ENCODE data around the gene KLF6. TPM values are rescaled to one million over a fixed set of nuclear protein-coding genes. Genes with fewer than 3 reads are reported as not detected.

Gene KLF6
- total and polyA plus RNA-seq, 2 donors (not counting 3 experiments of a cell fraction or from before 2014, with no cell fraction given): 183 to 307 TPM

DNA sequence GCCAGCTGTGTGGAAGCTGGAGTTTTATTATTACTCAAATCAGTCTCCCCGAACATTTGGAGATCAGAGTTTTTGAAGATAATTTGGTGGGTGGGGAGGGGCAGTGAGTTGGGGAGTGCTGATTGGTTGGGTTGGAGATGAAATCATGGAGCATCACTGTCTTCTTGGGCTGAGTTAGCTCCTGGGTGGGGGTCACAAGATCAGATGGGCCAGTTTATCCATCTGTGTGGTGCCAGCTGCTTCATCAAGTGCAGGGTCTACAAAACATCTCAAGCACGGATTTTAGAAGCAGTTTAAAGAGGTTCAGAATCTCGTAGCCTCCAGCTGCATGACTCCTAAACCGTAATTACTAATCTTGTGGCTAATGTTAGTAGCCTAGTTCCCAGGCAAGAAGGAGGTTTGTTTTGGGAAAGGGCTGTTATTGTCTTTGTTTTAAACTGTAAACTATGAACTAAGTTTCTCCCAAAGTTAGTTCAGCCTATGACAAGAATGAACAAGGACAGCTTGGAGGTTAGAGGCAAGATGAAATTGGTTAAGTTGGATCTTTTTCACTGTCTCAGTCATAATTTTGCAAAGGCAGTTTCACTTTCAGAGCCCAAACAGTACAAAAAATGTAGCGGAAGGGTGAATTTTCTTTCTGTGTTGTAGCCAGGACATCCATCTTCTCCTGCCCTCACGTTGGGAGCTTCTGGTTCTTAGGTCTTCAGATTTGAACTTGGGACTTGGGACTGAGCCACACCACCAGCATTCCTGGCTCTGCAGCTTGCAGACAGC is 43.1 kb downstream of the KLF6 start:
- TF ChIP-seq, protein P1, sequence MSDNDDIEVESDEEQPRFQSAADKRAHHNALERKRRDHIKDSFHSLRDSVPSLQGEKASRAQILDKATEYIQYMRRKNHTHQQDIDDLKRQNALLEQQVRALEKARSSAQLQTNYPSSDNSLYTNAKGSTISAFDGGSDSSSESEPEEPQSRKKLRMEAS (IDR thresholded peaks at IDR 0.05; ENCODE audit: insufficient read depth, insufficient read length): no peak
- no peak for TF ChIP-seq POLR2AphosphoS5 (IDR thresholded peaks at IDR 0.05; ENCODE audit: insufficient read depth, low read depth, low read length)
- TF ChIP-seq JUN (IDR thresholded peaks at IDR 0.05; ENCODE audit: borderline replicate concordance, insufficient read depth, insufficient read length, low read depth): no peak
- no peak for TF ChIP-seq GATA2 (IDR thresholded peaks at IDR 0.05; ENCODE audit: insufficient read depth, insufficient read length, low read depth, low read length)
- dilution Hi-C loops (cut with MboI; ENCODE audit: extremely low pct_ligation_motif_present, low sequenced_read_pairs): no loop called here
- Histone ChIP-seq H3K27me3 (ENCODE audit: control insufficient read depth in 2 of 2, insufficient read depth in 2 of 2, low read length in 2 of 2) (no peaks in the 10 kb centered on the region), H3K27ac (ENCODE audit: insufficient read depth, low read depth, low read length) (no peak overlapping the region), H3K4me1 (ENCODE audit: control insufficient read depth, extremely low read depth, insufficient read depth, low read length) (peaks cover 13% of the 10 kb centered on the region), H3K4me2 (ENCODE audit: insufficient read depth, low read length) (no peak overlapping the region), H3K79me2 (ENCODE audit: control insufficient read depth, insufficient read depth, low read length) (no peaks in the 10 kb centered on the region), H4K20me1 (replicated peaks; ENCODE audit: control insufficient read depth, extremely low read depth, insufficient read depth, low read length) (no peaks in the 10 kb centered on the region), H2AFZ (ENCODE audit: low read depth, low read length) (no peak overlapping the region), H3K9me3 (replicated peaks; ENCODE audit: control insufficient read depth, insufficient read depth, low read length) (no peaks in the 10 kb centered on the region), H3K9ac (replicated peaks; ENCODE audit: extremely low read depth, insufficient read depth, low read length) (no peak overlapping the region), H3K4me3 (replicated peaks in 1 of 3; ENCODE audit: insufficient read depth in 1 of 3, low read depth in 1 of 3, low read length in 3 of 3) (no peak overlapping the region), H3K9me1 (replicated peaks; ENCODE audit: control insufficient read depth, extremely low read depth, insufficient read depth, low read length) (no peaks in the 10 kb centered on the region), H3K36me3 (ENCODE audit: control insufficient read depth in 2 of 2, extremely low read depth in 1 of 2, insufficient read depth in 2 of 2, low read length in 2 of 2) (no peaks in the 10 kb centered on the region)
- no TSS peak for BruUV-seq (replicated peaks)
- intact Hi-C loops (cut with micrococcal nuclease): no loop called here
- POLR2A ChIA-PET: no interaction called here
- DNase-seq (ENCODE audit: low read depth, low spot score) (no peak), FAIRE-seq (no peak)
- CTCF ChIA-PET: no interaction called here

DNA sequence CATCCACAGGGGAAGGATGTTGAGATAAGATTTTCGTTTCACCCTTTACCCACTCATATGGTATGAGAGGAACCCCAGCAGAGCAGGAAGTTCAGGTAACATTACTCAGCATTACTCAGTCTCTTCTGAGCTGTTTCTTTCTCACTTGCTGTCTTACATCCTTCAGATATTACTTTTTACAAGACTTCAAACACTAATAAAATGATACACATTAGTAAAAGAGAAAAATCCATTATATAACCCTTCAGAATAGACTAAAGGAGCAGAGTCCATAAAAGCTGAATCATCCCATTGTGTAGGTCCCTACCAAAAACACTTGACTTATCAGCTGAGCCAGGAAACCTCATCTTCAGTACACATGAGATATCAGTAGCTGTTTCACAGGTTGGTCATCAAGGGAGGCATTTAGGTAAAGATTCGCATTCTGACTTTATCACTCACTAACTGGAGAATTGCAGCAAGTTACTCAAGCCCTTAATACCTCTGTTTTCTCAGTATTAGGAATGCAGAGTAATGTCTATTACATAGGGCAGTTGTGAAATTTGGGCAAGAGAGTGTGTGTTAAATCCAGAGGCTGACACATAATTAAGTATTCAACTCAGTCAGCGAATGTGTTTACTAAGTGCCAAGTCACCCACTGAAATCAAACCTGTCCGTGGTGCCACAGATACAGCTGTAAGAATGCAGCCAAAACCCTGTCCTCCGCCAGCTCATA is 44.7 kb downstream of the KLF6 start:
- POLR2A ChIA-PET: no interaction called here
- H3K9me1 ChIP-seq (replicated peaks; ENCODE audit: control insufficient read depth, extremely low read depth, insufficient read depth, low read length): no peaks in the 10 kb centered on the region
- intact Hi-C loops (cut with micrococcal nuclease): no loop called here

More for the DNA sequence above, 44.7 kb downstream of the KLF6 start:
- H3K9ac ChIP-seq (replicated peaks; ENCODE audit: extremely low read depth, insufficient read depth, low read length): no peak overlapping the region
- no peaks in the 10 kb centered on the region for H3K36me3 ChIP-seq (ENCODE audit: control insufficient read depth in 2 of 2, extremely low read depth in 1 of 2, insufficient read depth in 2 of 2, low read length in 2 of 2)
- peak overlapping the region; percentile 38 for H3K4me2 ChIP-seq (ENCODE audit: insufficient read depth, low read length)
- no peaks in the 10 kb centered on the region for H3K9me3 ChIP-seq (replicated peaks; ENCODE audit: control insufficient read depth, insufficient read depth, low read length)
- H3K4me3 ChIP-seq (replicated peaks in 1 of 3; ENCODE audit: insufficient read depth in 1 of 3, low read depth in 1 of 3, low read length in 3 of 3): no peak overlapping the region
- dilution Hi-C loops (cut with MboI; ENCODE audit: extremely low pct_ligation_motif_present, low sequenced_read_pairs): no loop called here
- H3K27me3 ChIP-seq (ENCODE audit: control insufficient read depth in 2 of 2, insufficient read depth in 2 of 2, low read length in 2 of 2): no peaks in the 10 kb centered on the region
- peak overlapping the region; percentile 15 for H2AFZ ChIP-seq (ENCODE audit: low read depth, low read length)
- no peaks in the 10 kb centered on the region for H3K79me2 ChIP-seq (ENCODE audit: control insufficient read depth, insufficient read depth, low read length)
- CTCF ChIA-PET: interaction anchor here (0.7 to 2.1 kb wide), 6 partner anchors 10 to 264 kb away, joined by 3 to 10 read pairs (median 3); no protein-coding TSS in a partner anchor
- BruUV-seq (replicated peaks): no TSS peak
- peak; percentile 68 for FAIRE-seq
- peak overlapping the region; percentile 31 for H3K27ac ChIP-seq (ENCODE audit: insufficient read depth, low read depth, low read length)
- H3K4me1 ChIP-seq (ENCODE audit: control insufficient read depth, extremely low read depth, insufficient read depth, low read length): peaks cover 13% of the 10 kb centered on the region
- H4K20me1 ChIP-seq (replicated peaks; ENCODE audit: control insufficient read depth, extremely low read depth, insufficient read depth, low read length): no peaks in the 10 kb centered on the region
- TF ChIP-seq JUN (IDR thresholded peaks at IDR 0.05; ENCODE audit: borderline replicate concordance, insufficient read depth, insufficient read length, low read depth): peak; percentile 0
- TF ChIP-seq, protein P1 (IDR thresholded peaks at IDR 0.05; ENCODE audit: insufficient read depth, insufficient read length): no peak
- no peak for TF ChIP-seq EZH2 (IDR thresholded peaks at IDR 0.05; ENCODE audit: borderline replicate concordance, low read depth, low read length, severe bottlenecking)
- TF ChIP-seq, protein P2, sequence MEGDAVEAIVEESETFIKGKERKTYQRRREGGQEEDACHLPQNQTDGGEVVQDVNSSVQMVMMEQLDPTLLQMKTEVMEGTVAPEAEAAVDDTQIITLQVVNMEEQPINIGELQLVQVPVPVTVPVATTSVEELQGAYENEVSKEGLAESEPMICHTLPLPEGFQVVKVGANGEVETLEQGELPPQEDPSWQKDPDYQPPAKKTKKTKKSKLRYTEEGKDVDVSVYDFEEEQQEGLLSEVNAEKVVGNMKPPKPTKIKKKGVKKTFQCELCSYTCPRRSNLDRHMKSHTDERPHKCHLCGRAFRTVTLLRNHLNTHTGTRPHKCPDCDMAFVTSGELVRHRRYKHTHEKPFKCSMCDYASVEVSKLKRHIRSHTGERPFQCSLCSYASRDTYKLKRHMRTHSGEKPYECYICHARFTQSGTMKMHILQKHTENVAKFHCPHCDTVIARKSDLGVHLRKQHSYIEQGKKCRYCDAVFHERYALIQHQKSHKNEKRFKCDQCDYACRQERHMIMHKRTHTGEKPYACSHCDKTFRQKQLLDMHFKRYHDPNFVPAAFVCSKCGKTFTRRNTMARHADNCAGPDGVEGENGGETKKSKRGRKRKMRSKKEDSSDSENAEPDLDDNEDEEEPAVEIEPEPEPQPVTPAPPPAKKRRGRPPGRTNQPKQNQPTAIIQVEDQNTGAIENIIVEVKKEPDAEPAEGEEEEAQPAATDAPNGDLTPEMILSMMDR (IDR thresholded peaks at IDR 0.05; ENCODE audit: extremely low read depth in 1 of 2, insufficient read depth in 1 of 2, low read depth in 1 of 2, low read length in 2 of 2): no peak
- TF ChIP-seq MYC (IDR thresholded peaks at IDR 0.05; ENCODE audit: low read depth, low read length): no peak
- no peak for TF ChIP-seq POLR2AphosphoS5 (IDR thresholded peaks at IDR 0.05; ENCODE audit: insufficient read depth, low read depth, low read length)
- peak; percentile 95 for TF ChIP-seq GATA2 (IDR thresholded peaks at IDR 0.05; ENCODE audit: insufficient read depth, insufficient read length, low read depth, low read length)
- no peak for TF ChIP-seq POLR2A (IDR thresholded peaks at IDR 0.05; ENCODE audit: low read depth, low read length)
- peak; percentile 76 for TF ChIP-seq FOS (IDR thresholded peaks at IDR 0.05; ENCODE audit: borderline replicate concordance, insufficient read depth, low read length)
- peak; percentile 38 for DNase-seq (ENCODE audit: low read depth, low spot score)

Measured in endothelial cell of umbilical vein (primary cell).